Breast epithelium (tissue), 4 donors: ENCODE measurements around the gene SERBP1. TPM values are rescaled to one million over a fixed set of nuclear protein-coding genes. Genes with fewer than 3 reads are reported as not detected.
A peak's percentile ranks its signal among the peaks of the same experiment; 100 is the strongest.

Source experiments
- DNase-seq, 2 donors: peaks; one replicate each; pipeline ENCODE4 v3.0.0-alpha.2; 2019; ENCODE audit warnings: low spot score in 2 of 2
- H3K27ac ChIP-seq, 2 donors: fragments of 200-600 bp; sonication (generic) in 1 of 2; one replicate each; pipeline ENCODE4 v1.5.1; 2016 to 2019; ENCODE audit warnings: mild to moderate bottlenecking in 1 of 2
- H3K27me3 ChIP-seq, 2 donors: fragments of 200-600 bp; sonication (generic) in 1 of 2; one replicate each; pipeline versions ENCODE4 v1.5.1 to v1.6.0; 2017 to 2019; ENCODE audit warnings: control low read depth in 1 of 2, mild to moderate bottlenecking in 1 of 2
- H3K36me3 ChIP-seq: fragments of 200-600 bp; one replicate; pipeline ENCODE4 v1.5.1; 2019
- H3K4me1 ChIP-seq, 2 donors: fragments of 200-600 bp; sonication (generic); one replicate each; pipeline ENCODE4 v1.5.1; 2016 to 2019; ENCODE audit warnings: control low read depth in 1 of 2
- H3K4me3 ChIP-seq, 3 donors: fragments of 200-600 bp; sonication (generic); 1 replicate in 2 of 3; 2 replicates in 1 of 3; pipeline ENCODE4 v1.5.1; 2016 to 2019; ENCODE audit warnings: mild to moderate bottlenecking in 3 of 3, moderate library complexity in 2 of 3
- H3K9me3 ChIP-seq, 2 donors: fragments of 200-600 bp; sonication (generic) in 1 of 2; one replicate each; pipeline ENCODE4 v1.5.1; 2016 to 2019; ENCODE audit warnings: control low read depth in 1 of 2
- POLR2A ChIP-seq: fragments of 450-650 bp; IDR thresholded peaks from one replicate; pipeline ENCODE4 v1.6.1; 2016; ENCODE audit warnings: antibody characterized with exemption, mild to moderate bottlenecking, moderate library complexity
- POLR2AphosphoS5 ChIP-seq, 3 donors: sonication (generic); formaldehyde crosslinking; IDR thresholded peaks; one replicate each; pipeline ENCODE4 v1.6.1; 2017; ENCODE audit warnings: antibody characterized with exemption in 3 of 3
- intact Hi-C: fragments of 100-400 bp; cut with DNase I; formaldehyde crosslinking; loops from one replicate; pipeline ENCODE4 v1.15.1; 2023; ENCODE audit warnings: low total_unique reads
- total RNA-seq, 3 donors: library from RNA; depleted of rRNA; stranded (reverse); fragments of >200 nt; gene quantifications; one replicate each; pipeline ENCODE4 v1.1.0, GENCODE V29; 2016
- TF ChIP-seq, protein P1 (sequence below), 3 donors: fragments of 450-650 bp; IDR thresholded peaks; one replicate each; pipeline ENCODE4 v1.5.1; 2016 to 2017; ENCODE audit warnings: antibody characterized with exemption in 3 of 3, mild to moderate bottlenecking in 3 of 3, moderate library complexity in 3 of 3

Gene SERBP1
- total RNA-seq, 3 donors from 2014 or later, result 181 to 266 (median 218) TPM

DNA sequence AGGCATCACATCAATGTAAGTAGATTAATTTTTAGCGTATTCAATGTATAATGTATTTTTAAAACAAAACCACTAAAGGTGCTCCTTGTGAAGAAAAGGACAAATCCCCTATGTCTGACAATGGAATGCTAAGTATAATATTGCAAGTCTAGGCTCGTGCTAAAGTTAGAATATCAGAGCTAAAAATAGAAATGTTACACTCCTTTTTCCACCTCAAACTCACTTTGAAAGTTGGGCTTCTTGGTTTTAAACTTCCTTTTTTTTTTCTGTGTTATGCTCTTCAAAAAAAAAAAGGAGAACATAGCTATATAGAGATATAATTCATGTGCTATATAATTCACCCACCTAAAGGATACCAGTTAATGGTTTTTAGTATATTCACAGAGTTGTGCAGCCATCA lies 3.6 kb upstream of the SERBP1 start:
- H3K27me3 ChIP-seq, result no peaks in the 10 kb centered on the region
- TF ChIP-seq, protein P1, sequence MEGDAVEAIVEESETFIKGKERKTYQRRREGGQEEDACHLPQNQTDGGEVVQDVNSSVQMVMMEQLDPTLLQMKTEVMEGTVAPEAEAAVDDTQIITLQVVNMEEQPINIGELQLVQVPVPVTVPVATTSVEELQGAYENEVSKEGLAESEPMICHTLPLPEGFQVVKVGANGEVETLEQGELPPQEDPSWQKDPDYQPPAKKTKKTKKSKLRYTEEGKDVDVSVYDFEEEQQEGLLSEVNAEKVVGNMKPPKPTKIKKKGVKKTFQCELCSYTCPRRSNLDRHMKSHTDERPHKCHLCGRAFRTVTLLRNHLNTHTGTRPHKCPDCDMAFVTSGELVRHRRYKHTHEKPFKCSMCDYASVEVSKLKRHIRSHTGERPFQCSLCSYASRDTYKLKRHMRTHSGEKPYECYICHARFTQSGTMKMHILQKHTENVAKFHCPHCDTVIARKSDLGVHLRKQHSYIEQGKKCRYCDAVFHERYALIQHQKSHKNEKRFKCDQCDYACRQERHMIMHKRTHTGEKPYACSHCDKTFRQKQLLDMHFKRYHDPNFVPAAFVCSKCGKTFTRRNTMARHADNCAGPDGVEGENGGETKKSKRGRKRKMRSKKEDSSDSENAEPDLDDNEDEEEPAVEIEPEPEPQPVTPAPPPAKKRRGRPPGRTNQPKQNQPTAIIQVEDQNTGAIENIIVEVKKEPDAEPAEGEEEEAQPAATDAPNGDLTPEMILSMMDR (IDR thresholded peaks at IDR 0.05), result no peak
- TF ChIP-seq POLR2AphosphoS5 (IDR thresholded peaks at IDR 0.05), result no peak
- TF ChIP-seq POLR2A, result no peak
- no peak for DNase-seq
- no peaks in the 10 kb centered on the region for H3K9me3 ChIP-seq
- intact Hi-C loops, result no loop called here
- H3K4me3 ChIP-seq, result no peak overlapping the region
- no peaks in the 10 kb centered on the region for H3K36me3 ChIP-seq
- H3K4me1 ChIP-seq, result no peaks in the 10 kb centered on the region
- no peak overlapping the region for H3K27ac ChIP-seq

DNA sequence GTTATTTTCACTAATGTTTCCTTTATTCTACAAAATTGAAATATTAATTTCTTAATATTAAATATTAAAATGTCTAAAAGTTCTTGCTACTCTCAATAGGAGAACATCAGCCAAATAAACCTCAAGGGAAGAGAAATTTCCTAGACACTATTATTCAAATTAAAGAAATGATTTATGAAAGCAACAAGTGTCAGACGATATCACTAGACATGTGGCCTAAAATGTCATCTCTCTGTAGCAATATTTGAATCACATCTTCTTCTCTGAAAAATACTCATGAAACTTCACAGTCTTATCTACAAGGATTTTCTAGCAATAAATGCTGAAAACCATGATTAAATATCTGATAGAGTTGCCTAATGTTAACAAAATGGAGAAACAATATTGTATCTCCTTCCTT lies 2.5 kb upstream of the SERBP1 start:
- intact Hi-C loops, result no loop called here
- TF ChIP-seq, protein P1 (IDR thresholded peaks at IDR 0.05), result no peak
- TF ChIP-seq POLR2A (no peak), POLR2AphosphoS5 (IDR thresholded peaks at IDR 0.05) (no peak)
- no peak overlapping the region for H3K27ac ChIP-seq
- no peak overlapping the region for H3K4me3 ChIP-seq
- no peaks in the 10 kb centered on the region for H3K27me3 ChIP-seq
- H3K4me1 ChIP-seq, result no peaks in the 10 kb centered on the region
- H3K9me3 ChIP-seq, result no peaks in the 10 kb centered on the region
- DNase-seq, result no peak
- H3K36me3 ChIP-seq, result no peaks in the 10 kb centered on the region

DNA sequence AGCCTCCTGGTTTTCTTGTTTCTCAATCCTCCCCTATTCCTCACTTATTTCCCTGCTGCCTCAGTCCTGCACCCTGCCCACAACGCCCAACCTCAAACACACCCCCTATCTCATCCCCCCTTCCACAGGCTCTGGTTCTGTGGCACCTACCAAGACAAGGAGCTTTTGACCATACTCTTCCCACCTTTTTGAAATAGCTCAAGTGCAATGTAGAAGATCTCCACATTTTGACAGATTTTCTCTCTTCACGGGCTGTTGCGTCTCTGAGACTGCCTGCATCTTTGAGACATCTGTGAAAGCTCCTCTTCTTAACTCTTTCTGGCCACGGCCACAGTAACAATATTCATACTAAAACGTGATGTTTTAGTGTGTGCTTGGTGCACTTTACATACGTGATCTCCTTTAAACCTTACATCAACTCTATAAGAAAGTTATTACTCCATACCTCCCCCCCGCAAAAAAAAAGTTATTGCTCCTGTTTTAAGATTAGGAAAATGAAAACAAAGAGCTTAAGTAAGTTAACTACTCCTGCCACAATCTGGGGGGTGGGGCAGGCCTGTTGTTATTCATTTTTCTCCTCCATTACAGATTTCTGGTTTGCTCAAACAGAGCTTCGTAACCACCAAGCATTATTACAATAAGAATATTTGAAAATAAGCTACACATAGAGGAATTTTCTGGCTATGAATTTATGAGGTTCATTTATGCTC lies 1.8 kb upstream of the SERBP1 start:
- DNase-seq, result no peak
- peak overlapping the region; percentile 90 to 92 for H3K27ac ChIP-seq
- peak overlapping the region in 2 of 3 donors; percentile 79 to 84 for H3K4me3 ChIP-seq
- intact Hi-C loops, result no loop called here
- no peaks in the 10 kb centered on the region for H3K36me3 ChIP-seq
- H3K27me3 ChIP-seq, result no peaks in the 10 kb centered on the region
- TF ChIP-seq POLR2AphosphoS5 (IDR thresholded peaks at IDR 0.05), result no peak
- no peaks in the 10 kb centered on the region for H3K4me1 ChIP-seq
- H3K9me3 ChIP-seq, result no peaks in the 10 kb centered on the region

DNA sequence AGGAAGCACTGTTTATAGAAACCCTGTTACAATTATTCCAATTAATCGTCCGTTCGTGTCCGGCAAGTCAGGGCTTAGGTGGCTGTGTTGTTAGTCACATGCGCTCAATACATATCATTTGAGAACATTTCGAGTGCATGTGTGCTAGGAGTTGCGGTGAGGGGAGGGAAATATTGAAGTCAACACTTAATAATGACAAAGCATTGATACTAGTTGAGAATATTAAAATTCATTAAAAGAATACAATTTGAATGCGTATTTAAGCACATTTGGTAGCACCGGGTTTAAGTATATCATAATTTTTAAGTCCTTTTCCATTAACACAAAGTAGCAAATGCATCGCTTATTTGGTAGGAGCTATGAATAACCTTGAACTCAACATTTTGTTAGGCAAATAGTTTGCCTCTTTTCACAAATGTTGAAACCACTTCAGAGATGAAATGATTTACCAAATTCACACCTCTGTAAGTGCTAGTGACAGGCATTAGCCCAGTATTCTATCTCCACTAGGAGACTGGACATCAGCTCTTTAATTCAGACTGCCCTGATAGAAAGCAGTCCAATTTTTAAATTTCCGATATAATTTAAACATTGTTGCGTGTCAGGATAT lies 1.1 kb upstream of the SERBP1 start:
- TF ChIP-seq, protein P1 (IDR thresholded peaks at IDR 0.05), result no peak
- no peak for TF ChIP-seq POLR2AphosphoS5 (IDR thresholded peaks at IDR 0.05)
- no peak for DNase-seq
- no peaks in the 10 kb centered on the region for H3K9me3 ChIP-seq
- peak overlapping the region; percentile 79 to 91 (median 84) for H3K4me3 ChIP-seq
- no peaks in the 10 kb centered on the region for H3K27me3 ChIP-seq
- intact Hi-C loops, result no loop called here
- peak overlapping the region; percentile 90 to 92 for H3K27ac ChIP-seq
- H3K4me1 ChIP-seq, result peaks cover 0 to 5% of the 10 kb centered on the region in 2 donors
- no peaks in the 10 kb centered on the region for H3K36me3 ChIP-seq

DNA sequence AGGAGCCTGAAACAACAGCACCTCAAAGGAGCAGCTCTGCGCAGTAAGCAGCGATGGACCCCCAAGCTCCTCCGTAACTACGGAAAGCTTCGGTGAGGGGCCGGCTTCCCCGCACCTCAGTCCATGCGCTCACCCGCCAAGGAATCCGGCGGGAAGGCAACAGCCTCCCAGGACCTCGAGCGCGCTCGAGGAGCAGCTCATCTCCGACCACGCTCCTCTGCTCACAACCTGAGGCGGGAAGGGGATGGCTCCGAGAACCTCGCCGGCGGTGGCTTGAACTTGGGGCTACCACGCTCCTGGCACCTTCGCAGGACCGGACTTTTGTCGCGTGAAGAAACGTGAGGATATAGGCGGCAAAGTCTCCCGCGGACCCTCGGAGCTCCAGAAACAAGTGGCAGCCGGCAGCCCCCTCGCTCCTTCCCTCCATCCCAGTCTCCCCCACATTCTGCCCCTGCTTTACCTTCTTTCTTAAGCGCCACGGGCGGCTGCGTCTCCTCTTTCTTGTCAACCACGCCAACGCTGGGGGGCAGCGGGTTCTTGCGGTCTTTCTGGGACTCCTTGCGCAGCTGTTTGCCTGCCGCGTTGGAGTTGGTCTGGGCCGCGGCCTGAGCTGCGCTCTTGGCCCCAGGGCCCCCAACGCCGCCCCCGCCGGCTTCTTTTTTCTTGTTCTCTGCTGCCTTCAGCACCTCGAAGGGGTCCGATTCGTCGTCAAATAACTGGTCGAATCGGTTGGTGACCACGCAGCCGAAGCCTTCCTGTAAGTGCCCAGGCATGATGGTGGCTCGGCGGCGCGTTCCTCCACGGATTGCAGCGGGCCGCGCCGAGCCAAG lies 459 bp downstream of the SERBP1 start:
- Histone ChIP-seq H3K4me3 (peak overlapping the region; percentile 79 to 91 (median 84)), H3K4me1 (peaks cover 0 to 5% of the 10 kb centered on the region in 2 donors), H3K27ac (peak overlapping the region; percentile 90 to 92), H3K36me3 (no peaks in the 10 kb centered on the region), H3K27me3 (no peaks in the 10 kb centered on the region), H3K9me3 (no peaks in the 10 kb centered on the region)
- TF ChIP-seq, protein P1 (IDR thresholded peaks at IDR 0.05), result no peak
- TF ChIP-seq POLR2AphosphoS5 (IDR thresholded peaks at IDR 0.05), result peak in 1 of 3 donors; percentile 83
- intact Hi-C loops, result no loop called here
- peak; percentile 19 to 57 for DNase-seq
